ENCODE data around the gene CFAP77. TPM values are rescaled to one million over a fixed set of nuclear protein-coding genes. Genes with fewer than 3 reads are reported as not detected.
"Not testable (repeated sequence)": the region's sequence is repeated elsewhere in the genome, so short reads cannot be mapped to it uniquely, and the experiment has no call there.

Gene CFAP77
- total RNA-seq, 1 experiment from 2014 or later, result not detected

DNA sequence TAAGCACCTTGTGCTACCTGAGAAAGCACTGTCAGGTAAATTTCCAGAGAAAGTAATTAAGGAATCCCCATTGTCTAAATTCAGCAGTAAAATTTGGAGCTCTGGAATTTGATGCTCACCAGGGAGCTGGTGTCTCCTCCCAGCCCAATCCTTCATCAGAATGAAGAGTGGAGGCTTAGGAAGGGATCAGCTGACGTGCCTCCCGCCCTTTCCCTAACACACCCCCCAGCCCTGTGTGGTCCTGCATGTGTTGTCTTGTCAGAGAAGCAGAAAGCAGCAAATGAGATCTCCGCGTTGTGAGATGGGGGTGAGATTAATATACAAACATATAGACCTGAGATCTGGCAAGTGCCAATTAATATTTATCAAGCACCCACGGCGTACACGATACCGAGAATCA, 145.5 kb downstream of the CFAP77 start:
- no peak for DNase-seq (ENCODE audit: low spot score)
- in situ Hi-C loops (cut with HindIII; ENCODE audit: low sequenced_read_pairs), result no loop called here

DNA sequence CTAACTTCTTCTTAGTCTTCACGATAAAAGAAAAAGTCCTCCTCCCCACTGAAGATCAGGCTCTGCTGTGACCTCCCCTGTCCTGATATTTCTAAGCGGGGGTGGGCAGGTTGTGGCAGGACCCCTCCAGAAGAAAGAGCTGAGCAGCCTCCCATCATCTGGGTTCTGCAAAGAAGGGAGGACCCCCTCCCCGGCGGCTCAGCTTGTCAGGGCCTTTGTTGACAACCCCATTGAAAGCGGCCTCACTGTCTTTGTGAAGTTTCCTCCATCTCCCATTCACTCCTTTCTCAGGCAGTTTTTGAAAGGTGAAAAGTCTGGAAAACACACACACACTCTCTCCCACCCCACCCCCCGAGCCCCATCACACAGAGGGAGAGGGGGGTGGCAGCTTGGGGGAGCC, 146.2 kb downstream of the CFAP77 start:
- in situ Hi-C loops (cut with HindIII; ENCODE audit: low sequenced_read_pairs), result no loop called here
- DNase-seq (ENCODE audit: low spot score), result no peak

DNA sequence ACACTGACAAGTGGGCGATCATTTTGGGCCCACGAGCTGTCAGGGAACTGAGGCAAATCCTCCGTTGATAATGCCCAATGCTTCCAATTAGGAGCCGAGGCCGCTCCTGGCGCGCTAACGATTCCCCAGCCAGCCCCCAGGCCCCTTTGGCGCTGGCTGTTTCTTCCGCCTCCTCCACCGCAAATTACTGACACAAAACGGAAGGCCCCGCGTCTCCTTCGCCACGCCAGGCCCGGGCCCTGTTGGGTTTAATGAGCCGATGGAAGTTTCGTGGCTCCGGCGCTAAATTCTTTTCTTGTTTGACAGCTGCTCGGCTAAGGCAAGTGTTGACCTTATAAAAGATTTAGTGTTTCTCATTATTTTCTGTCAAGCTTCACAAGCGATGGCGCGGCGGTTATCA, 146.7 kb downstream of the CFAP77 start:
- in situ Hi-C loops (cut with HindIII; ENCODE audit: low sequenced_read_pairs), result no loop called here

DNA sequence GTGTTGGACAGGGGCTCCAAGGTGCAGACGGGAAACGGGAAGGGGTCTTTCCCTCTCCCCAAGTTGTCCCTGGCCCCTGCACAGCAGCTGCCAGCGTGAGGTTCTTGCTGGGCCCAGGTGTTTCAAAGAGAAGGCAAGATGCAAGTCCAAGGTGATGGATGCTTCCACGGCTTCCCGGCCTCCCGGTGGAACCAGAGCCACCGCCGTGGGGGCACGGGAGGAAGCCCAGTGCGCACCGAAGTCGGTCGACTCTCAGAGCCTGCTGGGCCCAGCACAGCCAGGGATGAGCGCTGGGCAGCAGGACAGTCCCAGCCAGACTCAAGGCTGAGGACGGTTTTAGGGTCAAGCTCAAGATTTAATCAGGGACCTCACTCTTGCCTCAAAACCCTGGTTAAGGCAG, 147.1 kb downstream of the CFAP77 start:
- in situ Hi-C loops (cut with HindIII; ENCODE audit: low sequenced_read_pairs), result no loop called here
- DNase-seq (ENCODE audit: low spot score), result no peak

More for the DNA sequence above, 146.7 kb downstream of the CFAP77 start:
- no peak for DNase-seq (ENCODE audit: low spot score)

DNA sequence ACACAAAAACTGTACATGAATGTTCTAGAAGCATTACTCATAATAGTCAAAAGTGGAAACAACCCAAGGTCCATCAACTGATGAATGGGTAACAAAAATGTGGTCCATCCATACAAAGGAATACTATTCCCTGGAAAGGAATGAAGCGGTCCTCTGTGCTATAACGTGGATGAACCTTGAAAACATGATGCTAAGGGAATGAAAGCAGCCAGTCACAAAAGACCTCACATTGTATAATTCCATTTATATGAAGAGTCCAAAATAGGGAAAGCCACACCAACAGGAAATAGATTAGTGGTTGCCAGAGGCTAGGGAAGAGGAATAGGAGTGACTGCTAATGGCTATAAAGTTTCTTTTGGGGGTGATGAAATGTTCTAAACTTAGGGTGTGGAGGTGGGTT, 149.7 kb downstream of the CFAP77 start:
- in situ Hi-C loops (cut with HindIII; ENCODE audit: low sequenced_read_pairs), result loop anchor here (10.0 kb wide), 1 partner anchor 155 kb away; the partner anchor contains the start of gene TTF1
- DNase-seq (ENCODE audit: low spot score), result no peak

DNA sequence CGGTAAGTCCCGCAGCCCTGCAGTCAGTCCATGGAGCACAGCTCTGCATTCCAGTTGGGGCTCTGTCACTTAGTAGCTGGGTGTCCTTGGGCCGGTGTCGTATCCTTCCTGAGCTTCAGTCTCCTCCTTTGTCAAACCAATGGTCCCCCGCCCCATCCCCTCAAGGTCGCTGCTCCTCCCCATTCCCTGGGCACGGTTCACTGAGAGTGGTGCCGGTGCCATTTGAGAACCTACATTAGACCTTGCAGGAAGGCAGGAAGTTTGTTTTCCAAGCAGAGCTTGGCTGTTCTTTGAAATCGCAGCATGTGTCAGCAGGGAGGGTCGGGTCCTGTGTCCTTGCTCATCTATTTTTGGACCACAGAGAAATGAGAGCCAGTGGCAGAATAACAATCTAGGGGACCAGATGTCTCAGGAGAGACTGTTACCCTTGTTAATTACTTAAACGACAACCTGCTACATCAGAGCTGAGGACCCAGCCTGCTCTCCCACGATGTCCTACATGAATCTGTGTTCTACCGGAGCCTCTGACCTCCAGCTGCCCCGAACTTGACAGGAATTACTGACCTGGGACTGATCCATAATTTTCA, 150.7 kb downstream of the CFAP77 start:
- in situ Hi-C loops (cut with HindIII; ENCODE audit: low sequenced_read_pairs), result loop anchor here (10.0 kb wide), 1 partner anchor 156 kb away; the partner anchor contains the start of gene TTF1
- DNase-seq (ENCODE audit: low spot score), result peak; percentile 86

DNA sequence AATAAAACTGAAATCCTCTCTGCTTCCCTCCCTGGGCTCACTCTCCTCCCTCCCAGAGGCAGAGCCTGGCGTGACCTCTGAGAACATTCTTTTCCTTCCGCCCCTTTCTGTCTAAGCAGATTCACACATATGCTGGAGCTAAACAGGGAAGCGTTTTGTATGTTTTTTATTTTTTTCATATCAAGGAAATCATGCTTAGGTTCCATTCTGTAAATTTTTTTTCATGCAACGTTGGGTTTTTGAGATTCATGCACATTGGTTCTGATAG, 152.2 kb downstream of the CFAP77 start:
- DNase-seq (ENCODE audit: low spot score), result peak; percentile 20
- in situ Hi-C loops (cut with HindIII; ENCODE audit: low sequenced_read_pairs), result loop anchor here (10.0 kb wide), 1 partner anchor 157 kb away; the partner anchor contains the start of gene TTF1

DNA sequence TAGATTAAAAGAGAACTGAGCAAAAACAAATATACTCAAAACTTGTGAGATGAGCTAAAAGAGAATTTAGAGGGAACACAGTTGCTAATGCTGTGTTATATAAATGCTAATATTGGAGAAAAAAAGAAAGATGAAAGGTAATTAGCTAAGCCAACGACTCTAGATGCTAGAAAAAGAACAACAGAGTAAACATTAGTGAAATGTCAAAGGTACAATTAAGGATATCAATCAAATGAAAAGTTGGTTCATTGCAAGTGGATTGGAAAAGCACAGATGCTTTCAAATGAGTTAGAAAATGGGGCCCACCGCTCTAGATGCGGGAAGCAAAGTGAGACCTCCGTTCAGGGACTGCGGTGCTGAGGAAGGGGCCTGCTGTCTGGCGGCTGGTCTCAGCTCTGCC, 154.5 kb downstream of the CFAP77 start:
- in situ Hi-C loops (cut with HindIII; ENCODE audit: low sequenced_read_pairs), result loop anchor here (10.0 kb wide), 1 partner anchor 160 kb away; the partner anchor contains the start of gene TTF1
- no peak for DNase-seq (ENCODE audit: low spot score)

DNA sequence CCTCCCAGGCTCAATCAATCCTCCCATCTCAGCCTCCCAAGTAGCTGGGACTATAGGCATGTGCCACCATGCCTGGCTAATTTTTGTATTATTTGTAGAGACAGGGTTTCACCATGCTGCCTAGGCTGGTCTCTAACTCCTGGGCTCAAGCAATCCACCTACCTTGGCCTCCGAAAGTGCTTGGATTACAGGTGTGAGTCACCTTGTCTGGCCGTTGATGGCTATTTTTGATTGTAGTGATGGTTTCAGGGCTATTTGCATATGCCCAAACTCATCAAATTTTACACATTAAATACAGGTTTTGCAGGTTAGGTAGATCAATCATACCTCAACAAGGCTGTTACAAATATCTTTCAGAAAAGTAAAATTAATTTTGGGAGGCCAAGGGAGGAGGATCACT, 158.8 kb downstream of the CFAP77 start:
- in situ Hi-C loops (cut with HindIII; ENCODE audit: low sequenced_read_pairs), result loop anchor here (10.0 kb wide), 1 partner anchor 164 kb away; the partner anchor contains the start of gene TTF1
- DNase-seq (ENCODE audit: low spot score), result not testable (repeated sequence)

DNA sequence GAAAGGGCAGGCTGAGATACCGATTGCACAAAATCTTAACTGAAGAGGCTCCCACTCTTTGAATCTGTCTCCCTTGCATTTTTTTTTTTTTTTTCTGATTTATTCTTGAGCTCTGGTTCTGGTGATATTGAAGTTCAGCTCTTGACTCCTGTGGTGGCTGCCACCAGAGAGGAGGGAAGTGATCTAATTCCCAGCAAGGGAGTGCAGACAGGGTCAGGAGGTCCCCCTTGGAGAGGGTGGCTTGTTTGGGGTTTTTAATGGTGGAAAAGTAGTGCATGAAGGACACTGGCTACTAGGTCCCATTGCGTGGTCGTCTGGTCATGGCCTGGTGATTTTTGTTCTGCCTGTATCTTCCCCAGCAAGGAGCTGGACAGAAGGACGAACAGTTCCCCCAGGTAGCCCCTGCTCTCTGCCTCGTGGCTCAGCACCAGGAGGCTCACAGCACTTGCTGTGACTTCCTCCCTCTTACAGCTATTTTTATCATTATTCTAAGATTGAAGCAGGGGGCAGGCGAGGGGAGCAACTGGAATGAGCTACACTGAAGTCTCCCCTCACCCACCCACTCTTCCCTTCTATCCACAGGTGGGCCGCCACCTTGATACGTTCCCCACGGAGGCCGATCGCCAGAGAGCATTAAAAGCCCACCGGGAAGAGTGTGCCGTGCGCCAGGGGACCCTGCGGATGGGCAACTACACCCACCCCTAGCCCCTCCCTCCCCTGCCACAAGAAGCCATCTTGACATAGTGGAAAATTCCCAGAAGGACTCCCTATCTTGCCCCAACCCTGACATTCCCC, 162.0 kb downstream of the CFAP77 start:
- in situ Hi-C loops (cut with HindIII; ENCODE audit: low sequenced_read_pairs), result no loop called here
- DNase-seq (ENCODE audit: low spot score), result no peak

DNA sequence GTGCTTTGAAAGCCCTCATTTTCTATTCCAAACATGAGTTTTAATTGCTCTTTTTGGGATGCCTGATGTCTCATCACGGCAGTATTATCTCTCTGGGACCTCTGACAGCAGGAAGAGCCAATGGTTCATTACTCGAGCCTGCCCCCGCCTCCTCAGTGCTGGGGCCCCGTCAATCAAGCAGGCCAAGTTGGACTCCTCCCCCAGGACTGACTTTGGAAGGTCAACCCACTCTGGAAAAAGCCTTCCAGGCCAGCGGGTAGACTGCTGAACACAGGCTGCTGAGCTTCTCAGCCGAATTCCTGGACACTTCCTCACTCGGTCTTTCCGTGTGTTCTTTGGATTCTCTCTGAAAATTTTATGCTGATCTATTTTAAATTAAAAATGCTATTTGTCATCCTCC, 162.9 kb downstream of the CFAP77 start:
- in situ Hi-C loops (cut with HindIII; ENCODE audit: low sequenced_read_pairs), result no loop called here
- peak; percentile 5 for DNase-seq (ENCODE audit: low spot score)

DNA sequence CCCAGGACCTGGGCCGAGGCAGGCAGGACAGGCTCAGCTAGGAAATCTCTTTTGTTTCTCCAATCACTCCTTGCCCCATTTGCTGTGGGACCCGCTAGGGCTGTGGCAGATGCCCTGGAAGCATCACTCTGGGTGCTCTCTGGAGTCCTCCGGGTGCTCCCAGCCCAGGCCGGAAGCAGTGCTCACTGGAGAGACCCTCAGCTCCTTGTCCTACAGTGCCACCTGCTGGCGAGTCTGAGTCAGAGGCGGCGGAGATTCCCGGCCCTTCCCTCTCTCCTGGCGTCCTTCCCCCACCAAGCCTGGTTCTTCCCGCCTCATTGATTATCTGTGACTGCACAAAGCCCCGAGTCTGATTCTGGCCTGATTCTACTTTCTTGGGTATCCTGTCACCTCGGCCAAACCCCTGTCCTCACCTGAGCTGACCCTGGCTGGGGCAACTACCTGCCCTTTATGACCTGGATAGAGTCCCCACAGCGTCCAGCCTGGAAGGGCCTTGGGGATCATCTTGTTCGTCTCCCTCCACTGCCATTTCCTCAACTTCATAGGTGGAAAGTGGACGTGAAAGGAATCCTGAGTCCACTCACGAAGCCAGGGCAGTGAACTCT, 165.1 kb downstream of the CFAP77 start:
- in situ Hi-C loops (cut with HindIII; ENCODE audit: low sequenced_read_pairs), result no loop called here
- peak; percentile 90 for DNase-seq (ENCODE audit: low spot score)

DNA sequence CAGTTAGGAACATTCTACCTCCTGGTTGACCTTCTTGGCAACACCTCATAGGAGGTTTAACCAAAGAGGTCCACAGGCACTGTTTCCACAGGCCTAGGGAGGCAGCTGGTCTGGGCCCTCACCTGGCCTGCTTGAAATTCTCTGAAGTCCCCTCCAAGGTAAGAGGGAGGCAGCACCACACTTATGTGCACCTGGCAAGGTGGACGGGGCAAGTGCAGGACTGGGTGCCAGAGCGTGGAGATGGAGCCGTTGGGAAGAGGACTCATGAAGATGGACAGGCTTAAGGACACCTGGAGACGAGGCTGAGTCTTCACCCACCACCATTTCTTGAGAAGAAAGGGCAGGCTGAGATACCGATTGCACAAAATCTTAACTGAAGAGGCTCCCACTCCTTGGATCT, 165.8 kb downstream of the CFAP77 start:
- in situ Hi-C loops (cut with HindIII; ENCODE audit: low sequenced_read_pairs), result no loop called here
- peak; percentile 11 for DNase-seq (ENCODE audit: low spot score)

DNA sequence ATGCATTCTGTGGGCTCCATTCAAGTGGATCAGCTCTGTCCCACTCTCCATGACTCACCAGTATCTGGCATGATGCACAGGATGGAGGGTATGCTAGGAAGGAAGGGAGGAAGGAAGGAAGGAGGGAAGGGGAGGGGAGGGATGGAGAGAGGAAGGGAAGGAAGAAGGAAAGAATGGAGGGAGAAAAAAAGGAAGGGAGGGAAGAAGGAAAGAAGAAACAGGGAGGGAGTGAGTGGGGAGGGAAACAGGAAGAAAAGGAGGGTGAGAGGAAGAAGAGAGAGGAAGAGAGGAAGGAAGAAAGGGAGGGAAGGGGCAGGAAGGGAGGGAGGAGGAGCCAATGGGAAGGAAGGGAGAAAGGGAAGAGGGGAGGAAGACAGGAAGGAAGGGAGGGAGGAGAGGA, 167.1 kb downstream of the CFAP77 start:
- in situ Hi-C loops (cut with HindIII; ENCODE audit: low sequenced_read_pairs), result no loop called here
- DNase-seq (ENCODE audit: low spot score), result peak; percentile 11

DNA sequence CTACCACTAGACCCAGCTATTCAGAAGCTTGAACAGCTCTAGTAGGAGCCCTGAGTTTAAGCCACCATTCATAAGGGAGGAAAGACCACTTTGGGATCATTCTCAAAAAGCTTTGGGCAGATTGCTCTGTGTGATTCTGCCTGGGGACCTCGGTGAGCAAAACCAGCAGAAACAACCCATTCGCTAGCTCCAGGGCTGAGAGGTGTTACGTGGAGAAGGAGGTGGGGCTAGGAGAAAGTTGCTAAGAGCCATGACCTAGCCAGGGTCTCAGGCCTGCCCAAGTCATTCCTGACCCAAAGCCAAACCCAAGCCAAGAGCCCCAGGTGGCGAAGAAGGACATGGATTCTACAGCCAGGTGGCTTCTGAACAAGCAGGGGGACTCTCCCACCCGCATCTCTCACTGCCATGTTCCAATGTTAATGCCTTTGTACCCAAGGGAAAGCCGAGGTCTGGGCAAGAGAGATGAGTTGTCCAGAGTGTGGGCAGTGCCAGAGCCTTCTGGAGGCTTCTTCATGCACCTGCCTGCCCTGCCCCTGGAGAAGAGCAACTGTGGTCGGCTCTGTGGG, 168.4 kb downstream of the CFAP77 start:
- in situ Hi-C loops (cut with HindIII; ENCODE audit: low sequenced_read_pairs), result no loop called here
- DNase-seq (ENCODE audit: low spot score), result peak; percentile 54

DNA sequence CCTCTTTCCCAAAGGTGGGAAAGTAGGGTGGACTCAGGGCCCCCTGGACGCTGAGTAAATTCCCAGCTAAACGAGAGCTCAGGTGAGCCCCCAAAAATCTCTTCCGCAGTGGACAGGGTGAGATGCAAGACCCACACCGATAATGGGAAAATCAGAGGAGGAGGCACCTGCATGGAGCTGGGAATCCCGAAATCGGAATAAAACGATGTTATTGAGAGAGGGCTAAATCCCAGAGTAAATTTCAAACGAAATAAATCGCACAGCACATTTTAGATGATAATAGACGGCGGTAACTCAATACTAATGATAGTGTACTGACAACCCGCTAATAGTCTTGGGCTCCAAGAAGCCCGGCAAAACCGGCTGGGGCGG, 169.4 kb downstream of the CFAP77 start:
- in situ Hi-C loops (cut with HindIII; ENCODE audit: low sequenced_read_pairs), result no loop called here

DNA sequence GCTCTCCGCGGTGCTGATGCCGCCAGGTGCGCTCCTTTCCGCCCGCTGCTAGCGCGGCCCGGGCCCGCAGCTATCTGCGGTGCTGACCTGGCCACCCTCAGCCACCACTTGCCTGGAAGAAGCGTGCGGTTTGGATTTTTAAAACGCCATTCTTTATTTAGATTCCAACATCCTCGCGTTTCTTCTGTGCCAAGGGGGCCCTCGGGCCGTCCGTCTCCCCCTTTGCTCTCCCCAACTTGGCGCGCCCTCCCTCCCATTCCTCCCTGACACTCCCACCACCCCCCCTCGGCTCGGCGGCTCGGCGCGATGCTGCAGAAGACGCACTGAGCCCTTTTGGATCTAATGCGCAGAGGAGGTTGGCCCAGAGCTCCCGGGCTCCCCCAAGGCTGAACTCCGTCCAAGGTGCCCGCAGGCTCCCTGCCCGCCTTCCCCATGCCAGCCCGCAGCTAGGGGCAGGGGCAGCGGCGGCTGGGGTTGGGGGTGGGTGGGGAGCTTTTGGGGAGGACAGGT, 172.3 kb downstream of the CFAP77 start, which contains the start of gene BARHL1:
Gene BARHL1 (plus strand): TSS at position 331 of the 510 bp plus-strand sequence. CDS start 192 bp downstream, outside the sequence.
- DNase-seq (ENCODE audit: low spot score), result peak; percentile 69
- in situ Hi-C loops (cut with HindIII; ENCODE audit: low sequenced_read_pairs), result no loop called here

More for the DNA sequence above, 169.4 kb downstream of the CFAP77 start:
- DNase-seq (ENCODE audit: low spot score), result no peak

DNA sequence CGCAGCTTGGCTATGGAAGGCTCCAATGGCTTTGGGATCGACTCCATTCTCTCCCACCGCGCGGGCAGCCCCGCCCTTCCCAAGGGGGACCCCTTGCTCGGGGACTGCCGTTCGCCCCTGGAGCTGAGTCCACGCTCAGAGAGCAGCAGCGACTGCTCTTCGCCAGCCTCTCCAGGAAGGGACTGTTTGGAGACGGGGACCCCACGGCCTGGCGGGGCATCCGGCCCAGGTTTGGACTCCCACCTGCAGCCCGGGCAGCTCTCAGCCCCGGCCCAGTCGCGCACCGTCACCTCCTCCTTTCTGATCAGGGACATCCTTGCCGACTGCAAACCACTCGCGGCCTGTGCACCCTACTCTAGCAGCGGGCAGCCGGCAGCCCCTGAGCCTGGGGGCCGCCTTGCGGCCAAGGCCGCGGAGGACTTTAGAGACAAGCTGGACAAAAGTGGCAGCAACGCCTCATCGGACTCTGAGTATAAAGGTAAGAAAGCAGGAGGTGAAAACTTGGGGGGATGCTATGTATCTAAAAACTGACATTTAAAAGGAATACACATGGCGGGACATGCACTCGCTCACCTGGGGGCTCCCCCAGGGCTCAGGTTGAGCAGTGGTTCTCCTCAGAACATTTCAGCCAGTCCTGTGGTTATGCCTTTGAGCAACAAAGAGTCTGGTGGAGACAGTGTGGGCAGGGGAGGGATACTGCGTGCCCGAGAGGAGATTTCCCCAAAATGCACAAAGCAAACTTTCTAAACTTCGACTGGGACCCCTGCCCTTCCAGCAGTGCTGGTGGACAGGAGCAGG, 173.0 kb downstream of the CFAP77 start:
- peak; percentile 51 for DNase-seq (ENCODE audit: low spot score)
- in situ Hi-C loops (cut with HindIII; ENCODE audit: low sequenced_read_pairs), result no loop called here

Measured in G401 (cell line).